GM21717 (cell line): ENCODE data around the gene KNG1.
"Not testable (repeated sequence)": the region's sequence is repeated elsewhere in the genome, so short reads cannot be mapped to it uniquely, and the experiment has no call there.

ENCODE experiments used
- ATAC-seq: cut with Tn5 transposase; IDR thresholded peaks from one replicate; pipeline ENCODE4 v1.9.1; 2021; ENCODE audit warnings: mild to moderate bottlenecking, moderate library complexity; ENCODE audit not compliant: unreplicated experiment

Gene KNG1

DNA sequence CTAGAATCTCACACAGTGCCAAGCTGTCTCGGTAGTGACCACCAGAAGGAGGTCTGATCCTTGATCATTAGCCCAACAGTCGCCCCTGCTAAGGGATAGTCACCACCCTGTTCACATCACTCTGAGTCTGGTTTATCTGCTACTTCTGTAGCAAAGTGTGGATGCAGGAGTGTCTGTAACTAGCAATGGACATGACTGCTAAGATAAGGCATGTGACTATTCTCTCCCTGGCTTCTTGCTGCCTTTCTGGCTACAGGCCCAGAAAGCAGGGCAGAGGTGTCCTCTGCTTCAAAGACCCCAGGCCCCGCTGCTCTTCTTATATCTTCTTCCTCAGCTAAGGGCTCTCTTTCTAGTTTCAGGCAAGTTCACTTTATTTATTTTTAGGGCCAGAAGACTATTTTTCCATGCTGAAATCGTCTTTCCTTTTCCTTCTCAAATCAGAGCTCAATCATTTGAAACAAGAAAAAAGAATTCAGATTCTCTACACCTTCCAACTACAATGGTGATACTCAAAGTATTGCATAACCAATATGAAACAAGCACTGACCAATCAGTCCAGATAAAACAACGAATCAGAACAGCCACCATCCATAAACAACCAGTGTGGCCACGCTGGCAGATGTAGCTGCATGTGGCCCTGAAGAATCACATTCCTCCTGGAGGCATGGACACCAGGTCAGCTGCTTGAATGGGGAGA, 8.0 kb upstream of the KNG1 start:
- no peak for ATAC-seq

DNA sequence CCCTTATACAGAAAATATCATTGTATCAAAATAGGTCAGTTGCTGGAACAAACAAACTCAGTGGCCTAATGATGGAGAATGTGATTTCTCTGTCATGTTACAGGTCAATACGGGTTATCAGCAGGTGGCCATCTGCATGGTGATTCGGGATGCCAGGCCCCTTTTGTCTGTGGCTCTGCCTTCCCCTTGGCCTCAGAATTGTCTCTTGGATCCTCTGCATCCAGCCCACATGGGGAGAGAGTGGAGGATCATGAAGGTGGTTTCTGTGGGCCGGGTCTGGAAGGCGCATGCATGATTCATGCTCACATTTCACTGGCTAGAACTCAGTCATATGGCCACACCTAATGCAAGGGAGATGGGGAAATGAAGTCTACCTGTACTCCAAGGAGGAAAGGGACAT, 6.5 kb upstream of the KNG1 start:
- ATAC-seq, result not testable (repeated sequence)

DNA sequence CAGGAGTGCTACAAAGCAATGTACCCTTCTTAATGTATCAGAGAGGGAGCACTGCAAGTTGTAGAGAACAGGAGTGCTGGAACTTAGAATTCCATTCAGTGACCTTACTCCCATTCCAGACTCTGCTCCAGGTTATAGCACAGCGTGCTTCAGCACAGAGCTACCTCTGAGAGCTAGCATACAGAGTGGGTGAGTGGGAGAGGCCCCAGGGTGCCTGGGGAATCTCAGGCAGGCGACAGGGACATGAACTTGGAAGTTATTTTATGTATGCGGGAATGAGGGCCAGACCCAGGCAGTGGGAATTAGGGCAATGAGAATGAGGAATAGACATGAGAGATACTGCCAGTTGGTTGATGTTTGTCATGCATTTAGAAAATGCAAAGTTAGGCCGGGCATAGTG, 3.7 kb upstream of the KNG1 start:
- ATAC-seq, result no peak

DNA sequence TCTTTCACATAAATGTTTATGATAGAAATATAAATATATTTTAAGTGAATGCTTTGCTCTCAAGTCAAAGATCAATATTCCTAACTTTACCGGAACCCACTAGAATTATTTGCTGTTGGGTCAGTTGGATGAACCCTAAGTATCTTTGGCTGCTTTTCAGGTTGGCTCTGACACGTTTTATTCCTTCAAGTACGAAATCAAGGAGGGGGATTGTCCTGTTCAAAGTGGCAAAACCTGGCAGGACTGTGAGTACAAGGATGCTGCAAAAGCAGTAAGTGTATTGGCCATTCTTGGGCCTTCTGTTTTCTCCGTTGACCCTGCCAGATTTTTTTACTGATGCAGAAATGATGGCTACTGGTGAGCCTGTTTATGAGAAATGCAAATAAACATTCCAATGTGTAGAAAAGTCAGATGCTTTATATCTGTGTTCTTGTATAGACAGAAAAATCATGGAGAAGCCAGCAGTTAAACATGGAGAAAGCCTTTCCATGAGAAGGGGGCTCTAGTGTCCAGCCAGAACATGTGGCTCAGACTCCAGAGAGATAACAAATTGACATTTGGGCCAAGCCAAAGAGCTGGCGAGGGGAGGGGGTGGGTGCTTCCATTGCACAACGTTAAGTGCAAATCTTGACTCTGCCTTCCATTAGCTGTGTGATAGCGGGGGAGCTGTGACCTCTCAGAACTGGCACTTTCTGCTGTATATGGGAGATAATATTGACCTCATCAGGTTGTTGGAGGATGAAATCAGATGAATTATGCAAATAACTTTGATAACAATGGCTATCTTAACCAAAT, 3.0 kb downstream of the KNG1 start:
- ATAC-seq, result no peak

DNA sequence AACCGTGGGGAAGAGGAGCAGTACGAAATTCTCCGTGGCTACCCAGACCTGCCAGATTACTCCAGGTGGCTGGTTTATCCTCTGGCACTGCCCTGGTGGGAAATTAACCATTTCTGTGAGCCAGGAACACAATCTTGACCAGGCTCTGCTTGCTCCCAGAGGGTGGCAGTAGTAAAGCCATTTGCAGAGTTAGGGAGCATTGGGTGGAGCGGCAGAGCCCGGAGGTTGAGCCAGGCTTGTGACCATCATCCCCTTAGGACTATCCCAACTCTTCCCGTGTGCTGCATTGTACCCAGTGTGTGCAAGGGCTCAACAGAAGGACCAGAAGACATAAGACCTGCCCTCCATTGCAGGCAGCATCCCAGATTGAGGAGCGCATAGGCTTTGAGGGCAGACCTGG, 5.3 kb downstream of the KNG1 start:
- no peak for ATAC-seq

DNA sequence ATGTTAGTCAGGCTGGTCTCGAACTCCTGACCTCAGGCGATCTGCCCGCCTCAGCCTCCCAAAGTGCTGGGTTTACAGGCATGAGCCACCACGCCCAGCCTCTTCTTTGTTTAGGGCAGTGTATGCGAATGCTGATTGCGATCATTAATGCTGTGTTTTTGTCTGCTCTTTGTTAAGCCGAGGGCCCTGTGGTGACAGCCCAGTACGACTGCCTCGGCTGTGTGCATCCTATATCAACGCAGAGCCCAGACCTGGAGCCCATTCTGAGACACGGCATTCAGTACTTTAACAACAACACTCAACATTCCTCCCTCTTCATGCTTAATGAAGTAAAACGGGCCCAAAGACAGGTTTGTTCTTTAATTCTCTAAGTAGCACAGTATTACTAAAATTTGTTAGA, 7.8 kb downstream of the KNG1 start:
- ATAC-seq, result no peak

DNA sequence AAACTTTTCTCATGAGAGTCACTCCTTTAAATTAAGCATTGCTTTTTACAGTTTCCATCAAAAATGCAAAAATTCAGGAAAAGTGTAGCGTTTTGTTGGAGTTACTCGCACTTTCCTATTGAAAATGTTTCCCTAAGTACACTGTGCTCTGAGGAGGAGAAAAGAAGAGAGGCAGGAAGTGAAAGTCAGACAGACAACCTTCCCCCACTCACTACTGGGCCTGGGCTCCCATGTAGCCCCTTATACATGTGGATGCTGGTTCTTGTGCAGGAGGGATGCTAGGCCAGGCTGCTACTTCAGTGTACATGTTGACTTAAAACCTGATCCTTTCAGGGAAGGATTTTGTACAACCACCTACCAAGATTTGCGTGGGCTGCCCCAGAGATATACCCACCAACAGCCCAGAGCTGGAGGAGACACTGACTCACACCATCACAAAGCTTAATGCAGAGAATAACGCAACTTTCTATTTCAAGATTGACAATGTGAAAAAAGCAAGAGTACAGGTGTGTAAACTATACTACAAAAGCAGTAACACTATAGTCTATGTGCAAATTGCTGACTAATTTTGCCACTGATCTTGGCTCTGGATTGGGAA, 15.1 kb downstream of the KNG1 start:
- no peak for ATAC-seq

DNA sequence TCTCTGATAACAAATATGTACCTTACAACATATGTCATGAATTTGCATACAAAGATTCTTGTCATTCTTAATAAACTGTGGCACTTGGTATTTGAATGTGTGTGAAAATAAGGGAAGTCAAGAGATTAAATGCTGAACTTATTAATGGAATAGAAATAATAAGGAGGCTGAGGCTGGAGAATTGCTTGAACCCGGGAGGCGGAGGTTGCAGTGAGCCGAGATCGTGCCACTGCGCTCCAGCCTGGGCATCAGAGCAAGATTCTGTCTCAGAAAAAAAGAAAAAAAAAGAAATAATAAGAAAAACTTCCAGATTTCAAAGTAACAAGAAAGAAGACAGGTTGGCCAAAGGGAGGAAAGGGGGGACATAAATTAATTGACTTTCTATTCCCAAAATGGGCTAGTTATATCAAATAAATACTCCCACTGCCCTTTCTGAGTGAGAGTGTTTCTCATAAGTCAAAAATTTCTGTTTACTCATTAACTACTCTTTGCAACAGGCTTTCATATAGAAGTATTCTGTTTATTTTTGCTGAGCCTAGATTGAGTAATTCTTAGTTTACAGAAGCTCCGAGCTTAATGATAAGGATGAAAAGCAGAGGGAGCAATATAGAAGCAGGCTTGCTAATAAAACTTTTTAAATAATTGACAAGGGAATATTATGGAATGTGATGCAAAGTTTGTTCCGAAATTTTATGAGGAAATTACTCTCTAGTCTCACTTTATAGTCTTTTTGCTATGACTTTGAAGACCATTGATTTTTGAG, 25.6 kb downstream of the KNG1 start:
- ATAC-seq, result no peak

DNA sequence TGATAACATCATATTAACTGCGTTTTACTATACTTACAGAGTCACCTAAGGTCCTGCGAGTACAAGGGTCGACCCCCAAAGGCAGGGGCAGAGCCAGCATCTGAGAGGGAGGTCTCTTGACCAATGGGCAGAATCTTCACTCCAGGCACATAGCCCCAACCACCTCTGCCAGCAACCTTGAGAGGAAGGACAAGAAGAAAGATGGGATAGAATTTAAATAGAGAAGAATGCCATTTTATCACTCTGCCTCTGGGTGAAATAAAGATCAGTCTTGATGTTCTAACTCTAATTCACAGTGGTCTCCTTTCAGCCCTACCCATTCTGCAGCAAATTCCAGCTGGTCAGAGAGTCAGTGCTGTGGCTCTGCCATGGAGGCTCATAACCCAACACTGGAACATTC, 26.5 kb downstream of the KNG1 start:
- ATAC-seq, result no peak

DNA sequence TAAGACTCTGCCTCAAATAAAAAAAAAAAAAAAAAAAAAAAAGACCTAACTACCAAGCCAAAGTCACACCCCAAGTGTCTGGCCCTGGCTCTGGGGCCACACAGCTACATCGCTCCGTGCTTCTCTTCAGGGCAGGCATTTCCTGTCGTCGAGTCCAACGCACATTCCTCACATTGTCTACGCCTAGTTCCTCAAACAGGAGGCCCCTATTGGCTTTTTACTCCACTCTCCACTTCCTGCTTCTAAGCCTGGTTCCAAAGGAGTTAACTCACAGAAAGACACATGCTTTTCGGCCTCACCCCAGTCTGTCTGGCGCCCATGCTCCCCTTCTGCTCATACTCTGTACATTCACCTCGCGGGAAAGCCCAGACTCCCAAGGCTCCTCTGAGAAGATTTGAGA, 28.8 kb downstream of the KNG1 start:
- ATAC-seq, result no peak

DNA sequence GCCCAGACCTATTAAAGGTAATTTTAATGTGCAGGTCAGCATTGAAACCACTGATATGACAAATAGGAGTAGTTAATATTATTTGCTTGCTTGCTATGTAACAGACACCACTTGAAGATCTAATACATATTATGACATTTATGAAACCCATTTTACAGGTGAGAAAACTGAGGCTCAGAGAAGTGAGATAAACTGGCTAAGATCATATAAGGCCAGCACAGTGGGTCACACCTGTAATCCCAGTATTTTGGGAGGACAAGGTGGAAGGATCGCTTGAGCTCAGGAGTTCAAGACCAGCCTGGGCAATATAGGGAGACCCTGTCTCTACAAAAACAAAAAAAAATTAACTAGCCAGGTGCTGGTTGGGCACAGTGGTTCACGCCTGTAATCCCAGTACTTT, 33.2 kb downstream of the KNG1 start:
- ATAC-seq, result no peak

DNA sequence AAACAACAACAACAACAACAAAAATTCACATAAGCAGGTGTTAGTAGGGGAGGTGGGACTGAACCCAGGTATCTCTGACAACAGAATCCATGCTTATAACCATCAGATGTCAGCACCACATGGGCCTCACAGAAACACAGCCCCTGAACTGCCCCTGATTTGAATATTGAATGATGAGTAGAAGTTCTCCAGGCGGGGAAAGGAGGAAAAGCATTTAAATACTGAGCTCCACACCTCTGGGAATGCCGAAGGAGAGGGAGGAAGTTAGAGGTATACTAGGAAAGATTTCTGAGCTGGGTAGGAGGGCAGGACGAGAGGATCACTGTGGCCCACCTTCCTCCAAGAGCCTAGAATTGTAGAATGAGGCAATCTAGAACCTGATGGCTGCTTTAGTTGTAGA, 34.3 kb downstream of the KNG1 start:
- no peak for ATAC-seq

DNA sequence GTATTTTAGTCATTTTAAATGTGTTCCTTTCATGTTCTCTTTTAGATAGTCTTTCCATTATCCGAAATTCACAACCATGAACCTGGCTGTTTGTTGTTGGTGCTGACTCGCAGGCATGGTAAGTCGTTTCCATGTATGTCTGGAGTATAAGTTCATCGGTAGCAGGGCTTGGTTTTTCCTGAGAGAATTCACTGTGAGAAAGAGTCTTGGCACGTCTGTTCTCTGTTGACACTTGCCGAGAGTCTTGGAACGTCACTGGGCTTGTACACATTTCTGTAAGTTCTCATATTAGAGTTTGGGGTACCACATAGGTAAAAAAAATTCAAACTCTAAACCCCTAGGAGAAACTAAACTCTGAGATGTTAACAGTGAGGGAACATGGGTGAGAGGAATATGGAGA, 36.8 kb downstream of the KNG1 start:
- no peak for ATAC-seq

DNA sequence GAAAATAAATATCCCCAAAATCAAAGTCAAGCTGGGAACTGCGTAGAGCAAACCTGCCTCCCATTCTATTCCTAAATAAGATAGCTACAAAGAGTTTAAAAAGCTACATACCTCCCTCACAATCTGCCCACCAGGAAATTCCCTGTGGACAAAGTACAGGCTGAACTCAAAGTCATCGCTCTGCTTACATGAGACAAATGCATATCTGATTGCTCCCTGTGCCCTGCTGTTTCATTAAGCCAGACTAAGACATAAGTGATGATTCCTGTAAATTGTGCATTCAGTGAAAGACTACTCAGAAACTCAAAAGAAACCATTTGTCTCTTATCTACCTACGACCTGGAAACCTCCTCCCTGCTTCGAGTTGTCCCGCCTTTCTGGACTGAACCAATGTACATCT, 37.7 kb downstream of the KNG1 start:
- ATAC-seq, result no peak

DNA sequence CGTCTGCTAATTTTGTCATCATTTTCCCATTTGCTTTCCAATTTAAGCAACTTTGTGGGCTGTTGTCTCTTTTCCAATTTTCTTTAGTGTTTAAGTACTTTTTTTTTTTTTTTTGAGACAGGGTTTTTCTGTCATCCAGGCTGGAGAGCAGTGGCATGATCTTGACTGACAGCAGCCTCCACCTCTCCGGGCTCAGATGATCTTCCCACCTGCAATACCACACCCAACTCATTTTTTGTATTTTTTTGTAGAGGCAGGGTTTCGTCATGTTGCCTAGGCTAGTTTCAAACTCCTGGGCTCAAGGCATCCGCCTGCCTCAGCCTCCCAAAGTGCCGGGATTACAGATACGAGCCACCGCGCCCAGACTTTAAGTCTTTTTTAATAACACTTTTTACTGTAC, 40.1 kb downstream of the KNG1 start:
- no peak for ATAC-seq

DNA sequence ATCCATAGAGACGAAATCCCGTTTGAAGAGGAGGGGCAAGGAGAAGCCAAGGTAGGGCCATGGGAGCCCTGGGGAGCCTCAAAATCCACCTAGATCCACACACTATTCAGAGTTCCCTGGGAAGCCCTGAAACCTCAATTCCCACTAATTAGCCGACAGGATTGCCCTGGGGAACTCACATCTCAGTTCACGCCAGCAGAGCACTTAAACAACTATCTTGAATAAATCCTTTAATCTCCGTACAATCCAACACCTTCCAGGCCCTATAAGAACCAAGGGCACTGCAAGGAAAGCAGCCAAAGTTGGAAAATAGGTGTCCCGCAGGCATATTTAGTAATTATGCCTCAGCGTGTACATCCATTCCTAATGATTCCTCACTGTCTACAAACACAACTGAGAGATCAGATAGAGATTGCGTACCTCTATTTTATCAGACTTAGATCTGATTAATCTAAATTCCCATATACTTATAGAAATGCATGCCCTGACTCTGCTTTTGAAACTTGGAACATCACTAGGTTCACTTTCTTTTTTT, 40.6 kb downstream of the KNG1 start:
- no peak for ATAC-seq

DNA sequence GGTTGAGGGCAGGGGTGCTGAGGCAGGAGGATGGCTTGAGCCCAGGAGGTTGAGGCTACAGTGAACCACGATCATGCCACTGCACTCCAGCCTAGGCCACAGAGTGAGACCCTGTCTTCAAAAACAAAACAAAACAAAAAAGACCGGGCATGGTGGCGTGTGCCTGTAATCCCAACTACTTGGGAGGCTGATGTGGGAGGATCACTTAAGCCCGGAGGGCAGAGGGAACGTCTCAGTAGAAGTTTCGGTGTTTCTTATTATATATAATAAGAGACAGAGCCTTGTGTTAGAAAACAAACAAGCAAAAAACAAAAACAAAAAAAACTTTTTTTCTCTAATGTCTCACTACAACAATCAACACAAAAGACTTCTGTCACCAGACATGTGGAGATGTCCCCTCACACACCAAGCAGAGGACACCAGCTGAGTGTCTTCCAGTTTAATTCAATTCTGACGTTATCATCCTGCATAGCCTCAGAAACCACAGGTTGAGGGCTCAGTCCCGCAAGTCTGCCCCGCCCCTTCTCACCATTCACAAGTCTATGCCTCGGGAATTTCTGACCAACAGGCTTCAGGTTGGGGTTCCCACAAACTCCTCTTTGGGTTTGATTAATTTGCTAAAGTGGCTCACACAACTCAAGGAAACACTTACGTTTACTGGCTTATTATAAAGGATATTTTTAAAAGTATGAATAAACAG, 42.2 kb downstream of the KNG1 start:
- no peak for ATAC-seq

DNA sequence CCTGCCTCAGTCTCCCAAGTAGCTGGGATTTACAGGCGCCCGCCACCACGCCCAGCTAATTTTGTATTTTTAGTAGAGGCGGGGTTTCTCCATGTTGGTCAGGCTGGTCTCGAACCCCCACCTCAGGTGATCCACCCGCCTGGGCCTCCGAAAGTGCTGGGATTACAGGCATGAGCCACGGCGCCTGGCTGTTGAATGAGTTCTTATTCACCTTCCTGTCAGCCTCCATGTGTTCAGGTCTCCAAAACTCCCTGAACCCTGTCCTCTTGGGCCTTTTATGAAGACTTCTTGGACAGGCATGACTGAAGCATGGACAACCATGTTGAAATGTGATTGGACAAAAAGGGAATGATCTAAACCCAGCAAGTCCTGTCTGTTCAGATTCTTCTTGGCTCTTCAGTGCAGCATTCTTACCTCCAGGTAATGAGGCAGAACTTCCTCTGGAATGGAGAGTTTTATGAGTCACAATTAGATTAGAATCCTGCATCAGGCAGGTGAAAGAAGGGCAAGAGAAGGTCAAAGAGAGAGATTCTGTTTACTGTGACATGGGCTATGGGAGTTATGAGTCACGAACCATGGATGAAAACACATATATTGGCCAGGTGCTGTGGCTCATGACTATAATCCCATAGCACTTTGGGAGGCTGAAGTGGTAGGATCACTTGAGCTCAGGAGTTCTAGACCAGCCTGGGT, 43.1 kb downstream of the KNG1 start:
- ATAC-seq, result no peak

DNA sequence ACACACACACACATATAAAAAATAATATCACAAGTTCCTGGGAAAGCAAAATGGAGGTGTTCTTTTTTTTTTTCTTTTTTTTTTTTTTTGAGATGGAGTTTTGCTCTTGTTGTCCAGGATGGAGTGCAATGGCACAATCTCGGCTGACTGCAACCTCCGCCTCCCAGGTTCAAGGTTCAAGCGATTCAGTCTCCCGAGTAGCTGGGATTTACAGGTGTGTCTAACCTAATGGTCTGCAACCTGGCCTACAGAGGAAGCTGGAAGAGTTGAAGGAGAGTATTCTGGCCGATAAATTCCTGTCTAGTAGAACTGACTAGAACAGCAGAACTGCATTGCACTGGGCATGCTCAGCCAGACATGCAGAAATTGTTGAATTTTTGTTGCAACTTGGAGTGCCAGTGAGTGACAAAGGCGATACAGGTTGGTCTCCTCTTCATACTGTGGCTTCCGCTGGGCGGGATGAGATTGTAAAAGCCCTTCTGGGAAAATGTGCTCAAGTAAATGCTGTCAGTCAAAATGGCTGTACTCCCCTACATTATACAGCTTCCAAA, 43.8 kb downstream of the KNG1 start:
- ATAC-seq, result no peak

DNA sequence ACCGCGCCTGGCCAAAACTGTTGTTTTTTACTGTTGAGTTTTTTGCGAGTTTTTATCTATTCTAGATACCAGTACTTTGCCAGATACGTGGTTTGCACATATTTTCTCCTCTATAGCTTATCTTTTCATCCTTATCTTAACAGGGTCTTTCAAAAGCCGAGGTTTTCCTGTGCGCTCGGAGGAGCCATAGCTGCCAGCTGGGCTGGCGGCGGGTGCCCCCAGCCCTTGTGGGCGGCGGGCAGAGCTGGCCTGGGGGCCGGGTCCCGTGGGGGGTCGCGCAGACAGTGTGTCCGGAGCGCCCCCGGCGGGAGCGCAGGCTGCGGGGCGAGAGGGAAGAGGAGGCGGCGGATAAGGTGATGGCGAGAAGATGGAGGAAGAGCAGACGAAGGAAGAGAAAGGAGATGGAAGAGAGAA, 55.1 kb downstream of the KNG1 start:
- peak; percentile 23 for ATAC-seq
